ENCODE measurements around the gene LUZP4.
A peak's percentile ranks its signal among the peaks of the same experiment; 100 is the strongest.

The LUZP4 gene

GRCh38 chrX:115289465-115289864 is at the start of gene LUZP4:
Gene LUZP4, plus strand, starts transcription at chrX:115289715. Its CDS starts 45 bp downstream, at chrX:115289760.
- DNase-seq (ENCODE audit: low read depth) = no peak
- TF ChIP-seq CTCF (IDR thresholded peaks at IDR 0.05; ENCODE audit: insufficient read depth, low read depth, low read length, missing control alignments) = no peak
- no peak within 1 kb of the TSS for H3K4me3 ChIP-seq (ENCODE audit: low read depth, low read length)

GRCh38 chrX:115251458-115252233 is 37.9 kb upstream of the LUZP4 start:
- no peak overlapping the region for H3K4me3 ChIP-seq (ENCODE audit: low read depth, low read length)
- no peak for TF ChIP-seq CTCF (IDR thresholded peaks at IDR 0.05; ENCODE audit: insufficient read depth, low read depth, low read length, missing control alignments)
- peak; percentile 14 for DNase-seq (ENCODE audit: low read depth)

- no peak for TF ChIP-seq CTCF (IDR thresholded peaks at IDR 0.05; ENCODE audit: insufficient read depth, low read depth, low read length, missing control alignments)
- no peak for DNase-seq (ENCODE audit: low read depth)
- no peak overlapping the region for H3K4me3 ChIP-seq (ENCODE audit: low read depth, low read length)
Measured at GRCh38 chrX:115255003-115255402, 34.5 kb upstream of the LUZP4 start.

- DNase-seq (ENCODE audit: low read depth) = no peak
- H3K4me3 ChIP-seq (ENCODE audit: low read depth, low read length) = no peak overlapping the region
- TF ChIP-seq CTCF (IDR thresholded peaks at IDR 0.05; ENCODE audit: insufficient read depth, low read depth, low read length, missing control alignments) = no peak
Measured at GRCh38 chrX:115257711-115258110, 31.8 kb upstream of the LUZP4 start.

- no peak for DNase-seq (ENCODE audit: low read depth)
- TF ChIP-seq CTCF (IDR thresholded peaks at IDR 0.05; ENCODE audit: insufficient read depth, low read depth, low read length, missing control alignments) = no peak
- no peak overlapping the region for H3K4me3 ChIP-seq (ENCODE audit: low read depth, low read length)
Measured at GRCh38 chrX:115259238-115259875, 30.2 kb upstream of the LUZP4 start.

GRCh38 chrX:115260330-115260729 is 29.2 kb upstream of the LUZP4 start:
- DNase-seq (ENCODE audit: low read depth) = peak; percentile 1
- no peak overlapping the region for H3K4me3 ChIP-seq (ENCODE audit: low read depth, low read length)
- TF ChIP-seq CTCF (IDR thresholded peaks at IDR 0.05; ENCODE audit: insufficient read depth, low read depth, low read length, missing control alignments) = no peak
